DMS153 (cell line): ENCODE data around the gene DPM2.

ENCODE experiments used
- DNase-seq: peaks from one replicate; lab custom pipeline; 2025; lab: John Stamatoyannopoulos, UW

DPM2 gene

GRCh38 chr9:127898433-127899127 is 39.1 kb downstream of the DPM2 start:
- DNase-seq = no peak

- no peak for DNase-seq
Measured at GRCh38 chr9:127897193-127897692, 40.4 kb downstream of the DPM2 start.

GRCh38 chr9:127896395-127897192 is 41.1 kb downstream of the DPM2 start:
- no peak for DNase-seq

GRCh38 chr9:127895811-127896210 is 41.8 kb downstream of the DPM2 start:
- no peak for DNase-seq

DNA sequence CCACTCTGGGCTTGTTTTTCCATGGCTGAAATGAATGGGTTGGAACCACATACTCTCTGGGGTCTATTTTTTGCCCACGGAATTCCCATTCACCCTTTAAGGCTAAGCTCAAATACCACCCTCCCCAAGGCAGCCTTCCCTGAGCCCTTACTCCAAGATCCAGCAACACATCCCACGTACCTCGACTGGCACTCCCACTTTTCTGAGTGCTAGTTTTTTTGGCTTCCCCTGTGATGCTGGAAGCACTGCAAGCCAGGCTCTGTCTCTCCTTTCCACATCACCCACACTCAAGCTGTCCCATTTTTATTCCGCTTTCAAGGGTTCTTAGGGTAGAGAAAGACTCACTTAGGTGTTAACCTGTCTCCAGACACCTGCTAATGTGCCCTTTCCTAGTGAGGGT is 44.3 kb downstream of the DPM2 start:
- DNase-seq = no peak

DNA sequence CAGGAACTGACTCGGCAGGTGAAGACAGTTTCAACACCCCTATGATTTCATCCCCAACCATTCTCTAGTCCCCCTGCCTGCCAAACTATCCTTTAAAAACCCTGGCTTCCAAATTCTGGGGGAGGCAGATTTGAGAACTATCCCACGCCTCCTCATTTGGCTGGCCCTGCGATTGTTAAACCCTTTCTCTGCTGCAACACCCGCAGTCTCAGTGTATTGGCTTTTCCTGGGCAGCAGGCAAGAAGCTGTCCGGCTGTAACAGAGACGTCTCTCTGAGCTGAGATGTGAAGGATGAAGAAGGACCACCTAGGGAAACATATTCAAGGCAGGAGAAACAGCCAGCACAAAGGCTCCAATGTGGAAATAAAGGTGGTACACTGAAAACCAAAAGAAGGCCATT is 44.8 kb downstream of the DPM2 start:
- no peak for DNase-seq

DNA sequence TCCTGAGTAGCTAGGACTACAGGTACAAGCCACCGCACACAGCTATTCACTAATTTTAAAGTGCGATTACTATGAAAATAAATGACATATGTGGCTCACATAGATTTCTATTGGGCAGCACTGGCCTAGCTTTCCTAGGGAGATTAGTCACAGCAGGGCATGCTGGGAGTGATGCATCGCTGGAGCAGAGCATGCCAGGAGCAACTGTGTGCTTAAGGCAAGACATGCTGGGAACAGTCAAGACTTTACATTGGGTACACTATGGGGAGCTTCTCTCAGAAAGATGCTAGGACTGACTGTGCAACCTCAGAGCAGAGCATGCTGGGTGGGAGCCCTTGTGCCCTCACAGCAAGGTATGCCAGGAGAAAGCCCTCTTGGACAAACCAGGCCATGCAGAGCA is 47.6 kb downstream of the DPM2 start:
- no peak for DNase-seq

DNA sequence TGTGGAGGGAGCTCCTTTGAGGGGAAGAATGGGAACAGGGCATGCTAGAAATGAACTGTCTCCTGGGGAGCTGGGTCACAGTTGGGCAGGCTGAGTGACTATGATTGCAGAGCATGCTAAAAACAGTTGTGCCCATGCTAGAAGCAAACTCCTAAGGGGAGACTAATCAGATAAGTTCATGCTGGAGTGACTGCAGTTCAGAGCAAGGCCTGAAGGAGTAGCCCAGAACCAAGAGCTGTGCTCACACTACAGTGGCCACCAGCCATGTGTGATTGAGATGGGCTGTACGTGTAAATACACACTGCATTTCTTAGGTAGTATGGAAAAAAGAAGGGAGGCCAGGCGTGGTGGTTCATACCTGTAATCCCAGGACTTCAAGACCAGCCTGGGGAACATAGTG is 49.9 kb downstream of the DPM2 start:
- DNase-seq = no peak

- DNase-seq = no peak
Measured at GRCh38 chr9:127886401-127886972, 51.2 kb downstream of the DPM2 start.

GRCh38 chr9:127885508-127886281 is 52.0 kb downstream of the DPM2 start:
- DNase-seq = no peak
